Activated T-cell treated with anti-CD3 and anti-CD28 coated beads for 24 hours (primary cell): Measurements from ENCODE around the gene SDR42E1.

Source experiments
- DNase-seq: peaks from one replicate; pipeline ENCODE4 v3.0.0-alpha.2; 2020; ENCODE audit warnings: low read depth

Gene SDR42E1

GRCh38 chr16:81939164-81940056, 71.9 kb downstream of the SDR42E1 start:
- DNase-seq = no peak
